K562 (cell line): ENCODE results near the gene PAX2. TPM values are rescaled to one million over a fixed set of nuclear protein-coding genes. Genes with fewer than 3 reads are reported as not detected.

ENCODE experiments used
- ATAC-seq: fragments of 200-7000 bp; cut with Tn5 transposase; 3 replicates; pipeline ENCODE4 v1.9.1; 2020; ENCODE audit warnings: moderate library complexity
- BruUV-seq: library from RNA; stranded (reverse); fragments of 400-500 nt; replicated peaks from 2 replicates; lab custom pipeline; 2021; lab: Mats Ljungman, UMichigan
- CTCF ChIA-PET: fragments of 300-600 bp; formaldehyde crosslinking; extraction: SDS; loops from one replicate; lab custom pipeline; 2021; ENCODE audit warnings: low intra/inter-chr PET ratio; lab: Yijun Ruan, JAX
- POLR2A ChIA-PET: fragments of 300-600, 350-650 bp; sonication (Branson Sonifier 250); formaldehyde crosslinking; extraction: SDS; loops from one replicate; lab custom pipeline; 2021; ENCODE audit warnings: antibody characterized with exemption, inconsistent platforms; lab: Yijun Ruan, JAX
- DNase-seq, 4 experiments: peaks; one replicate each; pipeline versions ENCODE4 v3.0.0 to v3.0.0-alpha.2; 2011 to 2018; ENCODE audit warnings: low spot score in 3 of 4, mixed read lengths in 3 of 4; ENCODE audit errors: extremely low read depth in 1 of 4
- FAIRE-seq: peaks from 2 replicates; lab custom pipeline; 2011; peaks lifted over from hg19 to GRCh38; lab: Jason Lieb, UNC
- H2AFZ ChIP-seq: 2 replicates; pipeline ENCODE4 v1.6.0; 2011; ENCODE audit warnings: low read depth, low read length, control low read depth, inconsistent platforms
- H3K27ac ChIP-seq: fragments of 200-600 bp; 3 replicates; pipeline ENCODE4 v1.8.0; 2011; ENCODE audit warnings: low read depth, mild to moderate bottlenecking, control low read depth, inconsistent platforms, low read length, moderate library complexity, mixed read lengths; ENCODE audit errors: extremely low read depth
- H3K27me3 ChIP-seq, 2 experiments: fragments of 300-600 bp in 1 of 2; 2 replicates in 1 of 2; 3 replicates in 1 of 2; pipeline versions ENCODE4 v1.6.0 to v1.8.0; 2011; ENCODE audit warnings: inconsistent platforms in 2 of 2, low read length in 2 of 2, mild to moderate bottlenecking in 1 of 2, mixed read lengths in 1 of 2, moderate library complexity in 1 of 2; ENCODE audit not compliant: control insufficient read depth in 2 of 2, insufficient read depth in 2 of 2
- H3K36me3 ChIP-seq: fragments of 300-600 bp; 3 replicates; pipeline ENCODE4 v1.8.0; 2011; ENCODE audit warnings: mild to moderate bottlenecking, low read length, inconsistent platforms; ENCODE audit not compliant: control insufficient read depth, insufficient read depth
- H3K4me1 ChIP-seq, 2 experiments: fragments of 200-600 bp in 1 of 2; replicated peaks in 1 of 2; 2 replicates in 1 of 2; 3 replicates in 1 of 2; pipeline versions ENCODE4 v1.5.1 to v1.8.0; 2011; ENCODE audit warnings: inconsistent platforms in 2 of 2, low read length in 2 of 2, mild to moderate bottlenecking in 1 of 2, mixed read lengths in 1 of 2, moderate library complexity in 1 of 2; ENCODE audit not compliant: control insufficient read depth in 2 of 2, insufficient read depth in 2 of 2
- H3K4me2 ChIP-seq: 2 replicates; pipeline ENCODE4 v1.6.1; 2011; ENCODE audit warnings: low read length, control low read depth, inconsistent platforms, mixed read lengths; ENCODE audit not compliant: insufficient read depth
- H3K4me3 ChIP-seq: fragments of 200-600 bp; sonication (generic), shearing (Covaris generic); 2 replicates; pipeline ENCODE4 v1.5.1; 2016; ENCODE audit warnings: control low read depth, inconsistent platforms
- H3K79me2 ChIP-seq: fragments of 200-600 bp; 3 replicates; pipeline ENCODE4 v1.8.0; 2011; ENCODE audit warnings: low read length, inconsistent platforms; ENCODE audit not compliant: control insufficient read depth, insufficient read depth
- H3K9ac ChIP-seq, 2 experiments: 2 replicates each; pipeline versions ENCODE4 v1.6.0 to v1.6.1; 2011; ENCODE audit warnings: low read depth in 2 of 2, low read length in 2 of 2, control low read depth in 1 of 2, inconsistent platforms in 1 of 2, mild to moderate bottlenecking in 1 of 2, mixed read lengths in 1 of 2; ENCODE audit not compliant: insufficient read depth in 1 of 2
- H3K9me1 ChIP-seq: one replicate; pipeline ENCODE4 v1.6.0; 2011; ENCODE audit warnings: inconsistent platforms, mild to moderate bottlenecking, low read length, moderate library complexity; ENCODE audit not compliant: control insufficient read depth, insufficient read depth
- H3K9me3 ChIP-seq: replicated peaks from 2 replicates; pipeline ENCODE4 v1.5.1; 2011; ENCODE audit warnings: low read depth, low read length, inconsistent platforms; ENCODE audit not compliant: control insufficient read depth, insufficient read depth
- H4K20me1 ChIP-seq: replicated peaks from 2 replicates; pipeline ENCODE4 v1.6.1; 2011; ENCODE audit warnings: low read length, inconsistent platforms, mixed read lengths; ENCODE audit not compliant: control insufficient read depth, insufficient read depth
- PCBP2 ChIP-seq: fragments of 200-400 bp; formaldehyde crosslinking; IDR thresholded peaks from 2 replicates; pipeline ENCODE4 v1.6.1; 2018; ENCODE audit warnings: low read length, low read depth, mild to moderate bottlenecking, moderate library complexity; ENCODE audit not compliant: poor library complexity, severe bottlenecking
- ZNF253 ChIP-seq: fragments of 250-450 bp; sonication (Bioruptor Pico); conservative IDR thresholded peaks from 2 replicates; pipeline ENCODE4 v1.6.1; 2021; ENCODE audit warnings: mild to moderate bottlenecking
- ZNF79 ChIP-seq: fragments of 250-450 bp; sonication (Bioruptor Pico); IDR thresholded peaks from 2 replicates; pipeline ENCODE4 v1.4.0; 2020; ENCODE audit warnings: low read depth, mild to moderate bottlenecking, moderate library complexity
- WGBS: fragments of 100-300 bp; shearing (Covaris generic); methylation state at CpG from one replicate; pipeline ENCODE4 v1.1.6; 2016; ENCODE audit warnings: low coverage, mixed read lengths; ENCODE audit not compliant: insufficient coverage; ENCODE audit errors: missing lambda C conversion rate; 5-methylcytosine and 5-hydroxymethylcytosine counted together
- in situ Hi-C: fragments of 300-500 bp; cut with MboI; formaldehyde crosslinking; loops from 4 replicates; pipeline ENCODE4 v1.15.0; 2018; ENCODE audit warnings: inconsistent platforms, mixed read lengths
- intact Hi-C: fragments of 100-400 bp; cut with micrococcal nuclease; formaldehyde crosslinking; loops from 2 replicates; pipeline ENCODE4 v1.14.2; 2022
- polyA plus RNA-seq, 8 experiments: library from polyadenylated mRNA; depleted of rRNA in 4 of 8; stranded (reverse) in 5 of 8; unstranded in 3 of 8; fragments of >200 nt; fragmentation: Nextera tagmentation in 2 of 8; fragmentation: Illumina TruSeq in 1 of 8; extraction: Ambion mirVana in 2 of 8; extraction: Trizol in 1 of 8; gene quantifications; 2 replicates each; pipeline versions ENCODE4 v1.2.1 to v1.2.3, GENCODE V29; 2011 to 2014; ENCODE audit warnings: inconsistent platforms in 1 of 8, missing spikeins in 1 of 8
- total RNA-seq, 7 experiments: library from RNA; depleted of rRNA in 6 of 7; stranded (reverse); fragments of >200 nt in 6 of 7; fragmentation: Illumina TruSeq in 2 of 7; extraction: Trizol in 2 of 7; gene quantifications; 2 replicates each; pipeline versions ENCODE4 v1.2.1 to v1.2.3, GENCODE V29; 2011 to 2021; ENCODE audit warnings: low replicate concordance in 1 of 7
- TF ChIP-seq, protein P1 (sequence below): IDR thresholded peaks from 2 replicates; pipeline ENCODE4 v1.6.1; 2011; ENCODE audit warnings: borderline replicate concordance, low read depth, mild to moderate bottlenecking, moderate library complexity, low read length; ENCODE audit not compliant: insufficient read depth, poor library complexity, severe bottlenecking

The PAX2 gene
- total and polyA plus RNA-seq, 9 of the 15 experiments (the other 6 are each of a cell fraction or from before 2014, with no cell fraction given) = not detected

DNA sequence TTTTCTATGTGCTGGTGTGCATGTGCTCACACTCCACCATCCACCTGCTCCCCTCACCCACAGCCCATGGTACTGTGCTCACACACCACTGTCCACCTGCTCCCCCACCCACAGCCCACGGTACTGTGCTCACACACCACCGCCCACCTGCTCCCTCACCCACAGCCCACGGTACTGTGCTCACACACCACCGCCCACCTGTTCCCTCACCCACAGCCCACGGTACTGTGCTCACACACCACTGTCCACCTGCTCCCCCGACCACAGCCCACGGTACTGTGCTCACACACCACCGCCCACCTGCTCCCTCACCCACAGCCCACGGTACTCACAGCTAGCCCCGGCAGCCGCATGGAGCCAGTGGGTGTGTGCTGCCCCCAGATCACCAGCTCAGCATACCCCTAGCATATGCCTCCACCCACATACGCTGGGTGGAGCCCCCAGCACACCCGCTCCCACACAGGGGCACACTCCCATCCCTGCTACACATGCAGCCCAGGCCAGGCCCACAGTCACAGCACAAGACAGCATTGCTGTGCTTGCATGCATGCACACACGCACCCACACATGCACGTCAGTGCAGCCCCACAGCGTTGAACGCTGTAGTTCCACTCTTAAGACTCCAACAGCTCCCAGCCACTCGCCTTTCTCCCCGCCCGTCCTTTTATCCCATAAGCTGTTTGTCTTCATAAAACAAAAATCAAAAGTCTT is 62.0 kb downstream of the PAX2 start:
- ATAC-seq = no peak
- peaks cover 11 to 64% of the 10 kb centered on the region in 2 experiments; a peak in 4 of 5 replicates for H3K27me3 ChIP-seq

More for the DNA sequence above, 62.0 kb downstream of the PAX2 start:
- no peaks in the 10 kb centered on the region for H3K9me1 ChIP-seq
- H3K36me3 ChIP-seq = no peaks in the 10 kb centered on the region
- H2AFZ ChIP-seq = no peak overlapping the region
- DNase-seq (no peak), FAIRE-seq (no peak)
- intact Hi-C loops = no loop called here
- no peak for TF ChIP-seq PCBP2
- TF ChIP-seq, protein P1, sequence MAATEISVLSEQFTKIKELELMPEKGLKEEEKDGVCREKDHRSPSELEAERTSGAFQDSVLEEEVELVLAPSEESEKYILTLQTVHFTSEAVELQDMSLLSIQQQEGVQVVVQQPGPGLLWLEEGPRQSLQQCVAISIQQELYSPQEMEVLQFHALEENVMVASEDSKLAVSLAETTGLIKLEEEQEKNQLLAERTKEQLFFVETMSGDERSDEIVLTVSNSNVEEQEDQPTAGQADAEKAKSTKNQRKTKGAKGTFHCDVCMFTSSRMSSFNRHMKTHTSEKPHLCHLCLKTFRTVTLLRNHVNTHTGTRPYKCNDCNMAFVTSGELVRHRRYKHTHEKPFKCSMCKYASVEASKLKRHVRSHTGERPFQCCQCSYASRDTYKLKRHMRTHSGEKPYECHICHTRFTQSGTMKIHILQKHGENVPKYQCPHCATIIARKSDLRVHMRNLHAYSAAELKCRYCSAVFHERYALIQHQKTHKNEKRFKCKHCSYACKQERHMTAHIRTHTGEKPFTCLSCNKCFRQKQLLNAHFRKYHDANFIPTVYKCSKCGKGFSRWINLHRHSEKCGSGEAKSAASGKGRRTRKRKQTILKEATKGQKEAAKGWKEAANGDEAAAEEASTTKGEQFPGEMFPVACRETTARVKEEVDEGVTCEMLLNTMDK = no peak
- no peak for TF ChIP-seq ZNF79
- no peak for TF ChIP-seq ZNF253 (CRISPR knock-in tag)
- no peak overlapping the region for H3K4me3 ChIP-seq
- H3K27ac ChIP-seq = no peak overlapping the region
- WGBS = 3% methylated on average over 16 of the region's 20 CpGs
- H3K9ac ChIP-seq = no peak overlapping the region
- ChIA-PET POLR2A (interaction anchor here (1.0 kb wide), 1 partner anchor 9 kb away, joined by 3 read pairs; no protein-coding TSS in a partner anchor), CTCF (no interaction called here)
- H3K4me2 ChIP-seq = no peak overlapping the region
- no TSS peak for BruUV-seq
- H3K9me3 ChIP-seq = no peaks in the 10 kb centered on the region
- H4K20me1 ChIP-seq = no peaks in the 10 kb centered on the region
- in situ Hi-C loops = no loop called here
- H3K4me1 ChIP-seq = no peaks in the 10 kb centered on the region
- H3K79me2 ChIP-seq = no peaks in the 10 kb centered on the region
